ENCODE measurements around the gene FRMD4A. TPM values are rescaled to one million over a fixed set of nuclear protein-coding genes. Genes with fewer than 3 reads are reported as not detected.

Gene FRMD4A
- total RNA-seq, 4 donors from 2014 or later: 13.7 to 27.2 (median 19.6) TPM

DNA sequence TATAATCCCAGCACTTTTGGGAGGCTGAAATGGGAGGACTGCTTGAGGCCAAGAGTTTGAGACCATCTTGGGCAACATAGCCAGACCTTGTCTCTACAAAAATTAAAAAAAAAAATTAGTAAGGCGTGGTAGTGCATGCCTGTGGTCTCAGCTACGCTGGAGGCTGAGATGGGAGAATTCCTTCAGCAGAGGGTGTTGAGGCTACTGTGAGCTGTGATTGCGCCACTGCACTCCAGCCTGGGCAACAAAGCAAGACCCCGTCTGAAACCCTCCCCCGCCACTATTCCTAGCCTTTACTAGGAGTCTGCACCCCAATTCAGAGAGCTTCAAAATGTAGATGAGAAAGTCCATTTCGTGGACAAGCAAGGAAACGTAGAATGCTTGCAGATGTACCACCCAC lies 648.8 kb downstream of the FRMD4A start:
- TF ChIP-seq, protein P1, sequence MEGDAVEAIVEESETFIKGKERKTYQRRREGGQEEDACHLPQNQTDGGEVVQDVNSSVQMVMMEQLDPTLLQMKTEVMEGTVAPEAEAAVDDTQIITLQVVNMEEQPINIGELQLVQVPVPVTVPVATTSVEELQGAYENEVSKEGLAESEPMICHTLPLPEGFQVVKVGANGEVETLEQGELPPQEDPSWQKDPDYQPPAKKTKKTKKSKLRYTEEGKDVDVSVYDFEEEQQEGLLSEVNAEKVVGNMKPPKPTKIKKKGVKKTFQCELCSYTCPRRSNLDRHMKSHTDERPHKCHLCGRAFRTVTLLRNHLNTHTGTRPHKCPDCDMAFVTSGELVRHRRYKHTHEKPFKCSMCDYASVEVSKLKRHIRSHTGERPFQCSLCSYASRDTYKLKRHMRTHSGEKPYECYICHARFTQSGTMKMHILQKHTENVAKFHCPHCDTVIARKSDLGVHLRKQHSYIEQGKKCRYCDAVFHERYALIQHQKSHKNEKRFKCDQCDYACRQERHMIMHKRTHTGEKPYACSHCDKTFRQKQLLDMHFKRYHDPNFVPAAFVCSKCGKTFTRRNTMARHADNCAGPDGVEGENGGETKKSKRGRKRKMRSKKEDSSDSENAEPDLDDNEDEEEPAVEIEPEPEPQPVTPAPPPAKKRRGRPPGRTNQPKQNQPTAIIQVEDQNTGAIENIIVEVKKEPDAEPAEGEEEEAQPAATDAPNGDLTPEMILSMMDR (IDR thresholded peaks at IDR 0.05): no peak
- TF ChIP-seq POLR2AphosphoS5 (IDR thresholded peaks at IDR 0.05) (no peak), EP300 (IDR thresholded peaks at IDR 0.05) (no peak), POLR2A (IDR thresholded peaks at IDR 0.05) (no peak)
- WGBS, 2 donors (ENCODE audit: low coverage in 1 of 2): 75 to 100% methylated on average over 2 to 4 of the region's 7 CpGs
- ATAC-seq: no peak
- Histone ChIP-seq H3K4me1 (peaks cover 11 to 41% (median 16%) of the 10 kb centered on the region in 3 donors), H3K27me3 (no peaks in the 10 kb centered on the region), H3K9me3 (no peaks in the 10 kb centered on the region), H3K36me3 (peaks cover 0 to 16% of the 10 kb centered on the region in 2 donors), H3K27ac (no peak overlapping the region), H3K4me3 (no peak overlapping the region)

GRCh38 chr10:13681528-13681927 lies 649.2 kb downstream of the FRMD4A start:
- ATAC-seq: no peak
- H3K9me3 ChIP-seq: no peaks in the 10 kb centered on the region
- H3K27ac ChIP-seq: no peak overlapping the region
- H3K36me3 ChIP-seq: peaks cover 0 to 20% of the 10 kb centered on the region in 2 donors
- 70 to 82% methylated on average over 4 of the region's 4 CpGs for WGBS, 2 donors (ENCODE audit: low coverage in 1 of 2)
- no peak overlapping the region for H3K4me3 ChIP-seq
- TF ChIP-seq POLR2AphosphoS5 (IDR thresholded peaks at IDR 0.05) (no peak), POLR2A (IDR thresholded peaks at IDR 0.05) (no peak), EP300 (IDR thresholded peaks at IDR 0.05) (no peak)
- TF ChIP-seq, protein P1 (IDR thresholded peaks at IDR 0.05): no peak
- no peaks in the 10 kb centered on the region for H3K27me3 ChIP-seq
- peaks cover 11 to 36% (median 12%) of the 10 kb centered on the region in 3 donors for H3K4me1 ChIP-seq

- no peak overlapping the region for H3K27ac ChIP-seq
- H3K9me3 ChIP-seq: no peaks in the 10 kb centered on the region
- no peak for ATAC-seq
- peaks cover 11 to 32% (median 11%) of the 10 kb centered on the region in 3 donors for H3K4me1 ChIP-seq
- H3K4me3 ChIP-seq: no peak overlapping the region
- 61 to 80% methylated on average over 2 to 4 of the region's 4 CpGs for WGBS, 2 donors (ENCODE audit: low coverage in 1 of 2)
- H3K27me3 ChIP-seq: no peaks in the 10 kb centered on the region
- peaks cover 0 to 21% of the 10 kb centered on the region in 2 donors for H3K36me3 ChIP-seq
- TF ChIP-seq POLR2A (IDR thresholded peaks at IDR 0.05): no peak
- no peak for TF ChIP-seq POLR2AphosphoS5 (IDR thresholded peaks at IDR 0.05)
- TF ChIP-seq, protein P1 (IDR thresholded peaks at IDR 0.05): no peak
- no peak for TF ChIP-seq EP300 (IDR thresholded peaks at IDR 0.05)
These were observed 649.6 kb downstream of the FRMD4A start for GRCh38 chr10:13681095-13681494.

GRCh38 chr10:13678101-13678843 lies 652.5 kb downstream of the FRMD4A start:
- no peaks in the 10 kb centered on the region for H3K27me3 ChIP-seq
- H3K4me3 ChIP-seq: no peak overlapping the region
- no peak overlapping the region for H3K27ac ChIP-seq
- TF ChIP-seq POLR2AphosphoS5 (IDR thresholded peaks at IDR 0.05): no peak
- TF ChIP-seq, protein P1 (IDR thresholded peaks at IDR 0.05): no peak
- TF ChIP-seq POLR2A (IDR thresholded peaks at IDR 0.05): no peak
- TF ChIP-seq EP300 (IDR thresholded peaks at IDR 0.05): no peak
- no peaks in the 10 kb centered on the region for H3K9me3 ChIP-seq
- WGBS, 2 donors (ENCODE audit: low coverage in 1 of 2): 93 to 96% methylated on average over 8 to 10 of the region's 13 CpGs
- H3K36me3 ChIP-seq: peaks cover 0 to 30% of the 10 kb centered on the region in 2 donors
- peaks cover 0 to 4% (median 0%) of the 10 kb centered on the region in 3 donors for H3K4me1 ChIP-seq
- ATAC-seq: no peak
